Trophoblast cell (in vitro differentiated cells and primary cell): ENCODE data around the gene CXCL6.

Source experiments
- DNase-seq, 2 donors: peaks; one replicate each; pipeline ENCODE4 v3.0.0-alpha.2; 2016
- H2AFZ ChIP-seq: 2 replicates; pipeline ENCODE4 v1.6.1; 2013; ENCODE audit warnings: low read length, moderate library complexity, mild to moderate bottlenecking; ENCODE audit not compliant: insufficient read depth, poor library complexity
- H2AK5ac ChIP-seq: 2 replicates; pipeline ENCODE4 v1.6.1; 2013; ENCODE audit warnings: mild to moderate bottlenecking, low read length
- H2BK120ac ChIP-seq: 2 replicates; pipeline ENCODE4 v1.6.1; 2013; ENCODE audit warnings: low read length, mild to moderate bottlenecking, moderate library complexity; ENCODE audit not compliant: insufficient read depth, poor library complexity
- H2BK12ac ChIP-seq: 2 replicates; pipeline ENCODE4 v1.6.1; 2013; ENCODE audit warnings: mild to moderate bottlenecking, low read length, moderate library complexity
- H2BK5ac ChIP-seq: 2 replicates; pipeline ENCODE4 v1.6.1; 2013; ENCODE audit warnings: low read length, low read depth, moderate library complexity, mild to moderate bottlenecking; ENCODE audit not compliant: poor library complexity
- H3K14ac ChIP-seq: 2 replicates; pipeline ENCODE4 v1.6.1; 2013; ENCODE audit warnings: mild to moderate bottlenecking, low read length
- H3K18ac ChIP-seq: 2 replicates; pipeline ENCODE4 v1.6.1; 2013; ENCODE audit warnings: mild to moderate bottlenecking, low read length
- H3K23ac ChIP-seq: 2 replicates; pipeline ENCODE4 v1.6.1; 2013; ENCODE audit warnings: low read length
- H3K27ac ChIP-seq: 2 replicates; pipeline ENCODE4 v1.5.1; 2013; ENCODE audit warnings: low read depth, mild to moderate bottlenecking, inconsistent platforms, low read length, moderate library complexity
- H3K27me3 ChIP-seq: 2 replicates; pipeline ENCODE4 v1.6.1; 2013; ENCODE audit warnings: inconsistent platforms, mild to moderate bottlenecking, low read length, moderate library complexity; ENCODE audit not compliant: insufficient read depth
- H3K36me3 ChIP-seq, 2 experiments: 1 replicate in 1 of 2; 2 replicates in 1 of 2; pipeline ENCODE4 v1.6.1; 2013; ENCODE audit warnings: low read length in 2 of 2, mild to moderate bottlenecking in 2 of 2, moderate library complexity in 1 of 2; ENCODE audit not compliant: insufficient read depth in 2 of 2, control insufficient read depth in 1 of 2
- H3K4ac ChIP-seq: 2 replicates; pipeline ENCODE4 v1.6.1; 2013; ENCODE audit warnings: low read depth, mild to moderate bottlenecking, low read length, moderate library complexity
- H3K4me1 ChIP-seq, 2 experiments: 1 replicate in 1 of 2; 2 replicates in 1 of 2; pipeline ENCODE4 v1.6.1; 2013; ENCODE audit warnings: low read length in 2 of 2, mild to moderate bottlenecking in 2 of 2, moderate library complexity in 1 of 2; ENCODE audit not compliant: insufficient read depth in 2 of 2, control insufficient read depth in 1 of 2
- H3K4me2 ChIP-seq: 2 replicates; pipeline ENCODE4 v1.6.1; 2013; ENCODE audit warnings: inconsistent platforms, mild to moderate bottlenecking, low read length, moderate library complexity
- H3K4me3 ChIP-seq: 2 replicates; pipeline ENCODE4 v1.5.1; 2013; ENCODE audit warnings: mild to moderate bottlenecking, low read depth, low read length, inconsistent platforms
- H3K79me1 ChIP-seq: one replicate; pipeline ENCODE4 v1.6.1; 2013; ENCODE audit warnings: low read length
- H3K79me2 ChIP-seq: 2 replicates; pipeline ENCODE4 v1.6.1; 2013; ENCODE audit warnings: low read length, mild to moderate bottlenecking; ENCODE audit not compliant: control insufficient read depth, insufficient read depth, poor library complexity
- H3K9ac ChIP-seq: 2 replicates; pipeline ENCODE4 v1.6.1; 2013; ENCODE audit warnings: mild to moderate bottlenecking, low read length
- H3K9me3 ChIP-seq: 2 replicates; pipeline ENCODE4 v1.6.1; 2013; ENCODE audit warnings: low read depth, mild to moderate bottlenecking, control low read depth, inconsistent platforms, low read length; ENCODE audit not compliant: insufficient read depth
- H4K12ac ChIP-seq: 2 replicates; pipeline ENCODE4 v1.6.1; 2013; ENCODE audit warnings: low read depth, mild to moderate bottlenecking, low read length, moderate library complexity
- H4K8ac ChIP-seq: 2 replicates; pipeline ENCODE4 v1.6.1; 2013; ENCODE audit warnings: low read depth, mild to moderate bottlenecking, low read length, moderate library complexity
- H4K91ac ChIP-seq: one replicate; pipeline ENCODE4 v1.6.1; 2013; ENCODE audit warnings: low read depth, mild to moderate bottlenecking, low read length, moderate library complexity
- WGBS: extraction: QIAGEN DNeasy Blood & Tissue Kit; methylation state at CpG from one replicate; pipeline ENCODE4 v1.1.7; 2013; ENCODE audit warnings: missing lambda C conversion rate; ENCODE audit not compliant: insufficient read length, insufficient coverage; ENCODE audit errors: extremely low coverage; 5-methylcytosine and 5-hydroxymethylcytosine counted together

The CXCL6 gene

DNA sequence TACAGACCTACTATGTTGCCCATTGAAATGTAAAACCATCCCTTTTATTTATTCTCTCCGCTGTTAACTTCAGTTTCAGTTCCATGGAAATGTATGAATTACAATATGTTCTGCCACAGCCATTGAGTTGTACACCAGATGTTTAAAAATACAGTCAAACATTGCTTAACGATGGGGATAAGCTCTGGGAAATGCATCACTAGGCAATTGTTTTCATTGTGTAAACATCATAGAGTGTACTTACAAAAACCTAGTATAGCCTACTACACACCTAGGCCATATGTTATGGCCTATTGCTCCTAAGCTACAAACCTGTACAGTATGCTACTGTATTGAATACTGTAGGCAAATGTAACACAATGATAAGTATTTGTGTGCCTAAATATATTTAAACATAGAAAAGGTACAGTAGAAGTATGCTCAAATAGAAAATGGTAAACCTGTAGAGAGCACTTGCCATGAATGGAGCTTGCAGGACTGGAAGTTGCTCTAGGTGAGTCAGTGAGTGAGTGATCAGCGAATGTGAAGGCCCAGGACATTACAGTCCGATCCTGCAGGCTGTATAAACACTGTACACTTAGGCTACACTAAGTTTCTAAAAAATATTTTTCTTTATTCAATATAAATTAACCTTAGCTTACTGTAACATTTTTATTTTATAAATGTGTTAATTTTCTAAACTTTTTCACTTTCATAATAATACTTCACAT, 13.9 kb downstream of the CXCL6 start:
- Histone ChIP-seq H3K14ac (no peak overlapping the region), H3K4me3 (no peak overlapping the region), H2AFZ (no peak overlapping the region), H3K4ac (no peak overlapping the region), H4K91ac (no peak overlapping the region), H2BK5ac (no peak overlapping the region), H2AK5ac (no peak overlapping the region), H3K23ac (no peak overlapping the region), H4K8ac (no peak overlapping the region), H3K36me3 (no peaks in the 10 kb centered on the region), H3K4me2 (no peak overlapping the region), H2BK120ac (no peak overlapping the region), H3K27me3 (no peaks in the 10 kb centered on the region), H3K9ac (no peak overlapping the region), H3K79me2 (no peaks in the 10 kb centered on the region), H3K18ac (no peak overlapping the region), H3K9me3 (no peaks in the 10 kb centered on the region), H2BK12ac (no peak overlapping the region), H3K27ac (no peak overlapping the region), H3K4me1 (no peaks in the 10 kb centered on the region), H4K12ac (no peak overlapping the region), H3K79me1 (no peaks in the 10 kb centered on the region)
- no peak for DNase-seq
- WGBS: no CpG with 5 or more reads among the region's 4 CpGs

DNA sequence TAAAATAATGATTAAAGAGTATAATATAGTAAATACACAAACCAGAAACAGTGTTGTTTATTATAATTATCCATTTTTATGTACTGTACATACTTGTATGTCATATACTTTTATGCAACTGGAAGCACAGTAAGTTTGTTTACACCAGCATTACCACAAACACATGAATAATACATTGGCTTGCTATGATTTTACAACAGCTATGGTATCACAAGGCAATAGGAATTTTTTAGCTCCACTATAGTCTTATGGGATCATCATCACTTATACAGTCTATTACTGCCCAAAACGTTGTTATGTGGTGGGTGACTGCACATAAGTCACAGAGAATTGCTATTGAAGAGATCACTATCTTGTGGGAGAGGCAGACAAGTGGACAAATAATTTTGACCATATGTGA, 14.8 kb downstream of the CXCL6 start:
- Histone ChIP-seq H3K36me3 (no peaks in the 10 kb centered on the region), H4K91ac (no peak overlapping the region), H2BK5ac (no peak overlapping the region), H3K27ac (no peak overlapping the region), H3K4me2 (no peak overlapping the region), H2BK120ac (no peak overlapping the region), H3K4me1 (no peaks in the 10 kb centered on the region), H2AK5ac (no peak overlapping the region), H3K79me2 (no peaks in the 10 kb centered on the region), H3K4me3 (no peak overlapping the region), H3K18ac (no peak overlapping the region), H3K23ac (no peak overlapping the region), H3K79me1 (no peaks in the 10 kb centered on the region), H2AFZ (no peak overlapping the region), H3K4ac (no peak overlapping the region), H3K9ac (no peak overlapping the region), H3K27me3 (no peaks in the 10 kb centered on the region), H3K14ac (no peak overlapping the region), H4K8ac (no peak overlapping the region), H3K9me3 (no peaks in the 10 kb centered on the region), H2BK12ac (no peak overlapping the region), H4K12ac (no peak overlapping the region)
- WGBS: no CpG with 5 or more reads among the region's 1 CpG
- no peak for DNase-seq

DNA sequence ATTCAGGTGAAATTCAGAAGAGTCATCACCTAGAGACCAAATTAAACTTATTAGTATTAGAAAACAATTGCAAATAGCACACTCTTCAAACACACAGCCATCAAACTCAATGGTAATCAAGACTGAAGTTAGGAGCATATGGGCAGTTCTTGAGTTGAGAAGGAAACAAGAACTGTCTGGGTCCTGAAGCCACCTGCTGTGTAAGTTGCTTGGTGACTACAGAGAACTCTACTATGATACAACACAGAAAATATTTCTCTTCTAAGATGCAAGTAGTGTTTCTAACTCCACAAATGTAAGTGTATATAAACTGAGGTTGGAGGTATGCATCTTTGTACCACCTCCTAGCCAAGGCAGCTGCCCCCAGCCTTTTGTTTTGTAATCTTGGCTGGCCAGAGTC, 16.3 kb downstream of the CXCL6 start:
- H2BK5ac ChIP-seq: no peak overlapping the region
- H2AK5ac ChIP-seq: no peak overlapping the region
- no peak overlapping the region for H3K23ac ChIP-seq
- H3K79me2 ChIP-seq: no peaks in the 10 kb centered on the region
- no peak overlapping the region for H2BK120ac ChIP-seq
- no peak overlapping the region for H3K14ac ChIP-seq
- H3K79me1 ChIP-seq: no peaks in the 10 kb centered on the region
- peaks cover 1% of the 10 kb centered on the region for H3K9me3 ChIP-seq
- no peak overlapping the region for H3K4me3 ChIP-seq
- H4K8ac ChIP-seq: no peak overlapping the region
- no peak overlapping the region for H3K4me2 ChIP-seq
- H2AFZ ChIP-seq: no peak overlapping the region
- H3K27ac ChIP-seq: no peak overlapping the region
- no peaks in the 10 kb centered on the region for H3K36me3 ChIP-seq
- no peaks in the 10 kb centered on the region for H3K27me3 ChIP-seq
- no peak overlapping the region for H3K18ac ChIP-seq
- no peak overlapping the region for H2BK12ac ChIP-seq
- H3K9ac ChIP-seq: no peak overlapping the region
- no peak overlapping the region for H4K91ac ChIP-seq
- DNase-seq: no peak
- H3K4me1 ChIP-seq: no peaks in the 10 kb centered on the region
- no peak overlapping the region for H4K12ac ChIP-seq
- no peak overlapping the region for H3K4ac ChIP-seq

DNA sequence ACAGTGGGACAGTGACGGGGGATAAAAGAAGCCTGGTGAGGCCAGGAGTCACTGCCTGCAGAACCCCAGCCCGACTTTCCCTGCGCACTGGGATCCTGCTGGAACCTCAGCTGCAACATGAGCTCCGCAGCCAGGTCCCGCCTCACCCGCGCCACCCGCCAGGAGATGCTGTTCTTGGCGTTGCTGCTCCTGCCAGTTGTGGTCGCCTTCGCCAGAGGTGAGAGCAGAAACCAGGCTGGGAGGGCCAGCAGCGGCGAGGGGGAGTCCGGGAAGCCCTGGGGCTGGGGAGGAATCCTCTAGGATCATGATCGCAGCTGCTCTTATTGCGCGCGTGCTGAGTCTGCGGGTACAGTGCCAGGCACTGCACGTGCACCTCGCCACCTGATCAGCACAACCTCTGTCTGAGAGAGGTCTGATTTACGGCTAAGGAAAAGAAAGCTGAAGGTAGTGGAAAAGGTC, 16.8 kb downstream of the CXCL6 start, which contains the start of gene PF4V1:
PF4V1 (plus strand) TSS at position 51 of the 459 bp plus-strand sequence; CDS start at position 118, 67 bp downstream.
- Histone ChIP-seq H3K79me2 (no peaks in the 10 kb centered on the region), H3K9me3 (peaks cover 1% of the 10 kb centered on the region), H3K27me3 (no peaks in the 10 kb centered on the region), H4K8ac (no peak within 1 kb of the TSS), H3K18ac (no peak within 1 kb of the TSS), H3K79me1 (no peaks in the 10 kb centered on the region), H3K14ac (no peak within 1 kb of the TSS), H3K4me2 (no peak within 1 kb of the TSS), H3K27ac (no peak within 1 kb of the TSS), H3K23ac (no peak within 1 kb of the TSS), H2BK12ac (no peak within 1 kb of the TSS), H4K91ac (no peak within 1 kb of the TSS), H3K4me3 (no peak within 1 kb of the TSS), H3K4me1 (no peaks in the 10 kb centered on the region), H3K4ac (no peak within 1 kb of the TSS), H2BK5ac (no peak within 1 kb of the TSS), H2BK120ac (no peak within 1 kb of the TSS), H3K36me3 (no peaks in the 10 kb centered on the region), H2AFZ (no peak within 1 kb of the TSS), H3K9ac (no peak within 1 kb of the TSS), H2AK5ac (no peak within 1 kb of the TSS), H4K12ac (no peak within 1 kb of the TSS)
- no CpG with 5 or more reads among the region's 22 CpGs for WGBS
- no peak for DNase-seq
